ENCODE data around the gene PRDM5. TPM values are rescaled to one million over a fixed set of nuclear protein-coding genes. Genes with fewer than 3 reads are reported as not detected.

The PRDM5 gene
- polyA plus RNA-seq, 1 donor: 10.0 TPM

DNA sequence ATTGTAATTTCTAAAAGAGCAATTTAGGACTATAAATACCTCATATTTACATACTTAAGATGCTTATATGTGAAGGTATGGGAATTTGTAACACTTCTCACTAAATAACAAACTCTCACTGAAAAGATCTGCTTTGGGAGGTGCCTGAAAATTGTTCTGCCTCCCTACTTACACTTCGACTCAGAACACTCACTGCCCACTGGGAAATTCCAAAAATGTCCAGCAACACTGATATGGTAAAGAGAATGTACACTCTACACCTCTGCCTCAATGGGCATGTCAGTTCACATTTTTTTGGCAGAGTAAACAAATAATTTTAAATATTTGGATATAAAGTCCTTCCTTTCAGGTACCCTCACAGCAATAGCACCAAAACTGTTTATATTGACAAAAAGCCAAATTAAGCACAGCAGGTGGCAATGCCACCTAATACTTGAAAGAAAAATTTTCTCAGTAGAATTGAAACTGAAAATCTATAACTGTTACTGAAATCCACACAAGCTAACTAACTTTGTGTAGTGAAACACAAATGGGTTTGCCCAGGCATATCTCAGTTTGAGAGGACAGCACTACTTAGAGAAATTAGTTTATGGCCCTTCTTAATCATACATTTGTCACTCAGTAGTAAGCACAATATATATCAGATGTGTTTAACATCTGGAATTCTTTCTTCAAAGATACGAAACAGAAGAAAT, 67.1 kb downstream of the PRDM5 start:
- no peak for DNase-seq

DNA sequence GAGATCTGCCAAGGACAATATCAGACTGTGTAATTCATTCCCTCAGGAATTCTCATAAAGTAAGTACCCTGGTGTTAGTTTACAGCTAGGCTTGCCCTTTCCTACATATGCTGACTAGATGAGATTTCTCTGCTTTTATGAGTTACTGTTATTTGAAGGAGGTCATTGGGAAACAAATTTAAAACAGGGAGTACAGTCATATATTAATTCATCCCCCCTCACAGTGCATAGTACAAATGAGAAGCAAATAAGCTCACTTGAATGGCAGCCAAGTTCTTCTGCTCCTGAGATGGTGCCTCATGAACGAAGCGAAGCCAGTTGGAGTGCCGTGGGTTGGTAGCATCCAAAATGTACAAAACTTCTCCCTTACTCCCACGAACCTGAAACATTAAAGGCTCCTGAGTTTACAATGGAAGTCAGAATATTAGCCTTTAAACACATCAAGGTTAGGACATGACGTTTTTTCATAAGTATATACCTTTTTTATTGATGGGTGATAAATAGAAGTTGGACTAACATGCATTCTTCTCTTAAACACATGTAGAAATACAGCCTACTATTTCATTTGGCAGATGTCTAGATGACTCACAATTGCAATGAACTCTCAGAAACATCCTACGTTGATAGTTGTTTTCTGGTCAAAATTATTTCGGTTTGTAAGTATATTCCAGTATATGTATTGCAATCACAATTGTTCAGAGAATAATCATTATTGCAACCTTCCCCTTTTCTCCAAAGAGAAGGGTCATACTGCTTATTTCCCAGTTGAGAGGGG, 69.2 kb downstream of the PRDM5 start:
- DNase-seq: no peak

DNA sequence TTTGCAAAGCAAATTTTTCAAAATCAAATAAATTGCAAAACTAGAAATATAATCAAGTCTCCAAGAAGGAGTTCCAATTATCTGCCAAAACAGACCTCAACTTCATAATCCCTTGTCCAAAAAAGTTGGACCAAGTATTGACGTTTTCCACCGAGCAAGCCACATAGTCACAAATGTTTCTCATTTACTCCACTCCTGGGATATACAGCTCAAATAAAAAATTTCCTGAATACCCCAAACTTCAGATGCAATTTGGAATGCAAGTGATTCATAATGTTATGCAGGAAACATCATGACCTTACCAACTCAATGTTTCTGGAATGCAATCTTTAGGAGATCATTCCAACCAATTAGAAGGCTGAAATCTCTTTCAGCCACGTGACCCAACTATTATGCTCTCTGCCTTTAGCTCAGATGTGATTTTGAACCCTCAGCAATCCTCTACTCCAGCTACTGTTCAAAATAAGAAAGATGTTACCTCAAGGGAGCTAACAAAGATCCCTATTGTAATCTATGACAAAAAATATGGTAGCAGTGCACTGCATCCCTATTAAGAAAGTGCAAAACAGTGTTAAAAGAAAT, 72.4 kb downstream of the PRDM5 start:
- no peak for DNase-seq

DNA sequence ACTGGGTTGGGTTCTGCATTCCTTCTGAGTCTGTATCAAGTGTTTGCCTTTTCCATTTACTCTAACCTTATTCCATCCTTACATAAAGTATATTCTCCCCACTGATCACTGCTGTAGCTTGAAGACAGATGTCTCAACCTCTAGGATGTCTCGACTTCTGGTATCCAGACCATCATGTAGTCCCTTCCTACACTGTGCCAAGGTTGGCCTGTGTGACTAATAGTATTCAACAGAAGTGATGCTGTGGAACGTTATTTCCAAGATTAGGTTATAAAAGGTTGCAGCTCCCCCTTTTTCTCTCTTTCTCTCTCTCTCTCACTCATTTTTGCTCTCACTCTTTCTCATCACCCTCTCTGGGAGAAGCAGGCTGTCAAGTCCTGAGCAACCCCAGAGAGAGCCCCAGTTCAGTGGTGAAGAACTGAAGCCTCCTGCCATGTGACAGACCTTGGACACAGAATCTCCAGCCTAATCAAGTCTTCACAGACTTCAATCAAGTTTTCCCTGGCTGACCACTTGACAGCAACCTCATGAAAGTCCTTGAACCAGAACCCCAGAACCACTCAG, 75.4 kb downstream of the PRDM5 start:
- DNase-seq: no peak

DNA sequence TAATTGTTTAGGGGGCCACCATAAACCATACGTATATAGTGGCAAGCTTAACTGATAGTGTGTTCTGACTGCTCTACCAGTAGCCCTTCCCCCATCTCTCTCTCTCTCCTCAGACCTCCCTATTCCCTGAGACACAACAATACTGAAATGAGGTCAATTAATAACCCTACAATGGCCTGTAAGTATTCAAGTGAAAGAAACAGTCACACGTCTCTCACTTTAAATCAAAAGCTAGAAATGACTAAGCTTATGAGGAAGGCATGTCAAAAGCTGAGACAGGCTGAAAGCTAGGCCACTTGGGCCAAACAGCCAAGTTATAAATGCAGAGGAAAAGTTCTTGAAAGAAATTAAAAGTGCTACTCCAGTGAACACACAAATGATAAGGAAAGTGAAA, 78.0 kb downstream of the PRDM5 start:
- DNase-seq: no peak

DNA sequence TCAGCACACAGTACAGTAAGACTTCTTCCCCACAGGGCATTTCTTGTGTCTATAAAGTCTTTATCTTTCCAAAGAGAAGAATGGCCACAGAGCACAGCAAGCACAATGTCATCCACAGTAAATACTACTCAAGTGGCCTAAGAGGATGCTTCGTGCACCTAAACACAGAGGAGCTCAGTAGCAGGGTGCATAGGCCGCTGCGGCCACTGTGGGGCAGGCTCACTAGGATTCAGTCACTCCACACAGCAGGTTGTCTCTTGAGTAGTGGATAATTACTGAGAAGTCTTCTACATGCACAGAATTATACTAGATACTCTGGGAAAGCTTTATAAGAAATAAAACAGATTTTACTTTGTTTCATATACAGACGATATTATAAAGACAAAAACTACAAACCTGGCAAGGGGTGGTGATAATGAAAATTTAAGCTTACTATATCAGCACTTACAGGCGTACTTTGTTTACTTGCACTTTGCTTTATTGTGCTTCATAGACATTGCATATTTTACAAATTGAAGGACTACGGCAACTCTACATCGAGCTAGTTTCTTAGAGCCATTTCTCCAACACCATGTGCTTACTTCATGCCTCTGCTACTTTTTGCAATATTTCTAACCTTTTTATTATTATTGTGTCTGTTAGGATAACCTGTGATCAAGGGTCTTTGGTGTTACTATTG, 78.5 kb downstream of the PRDM5 start:
- DNase-seq: no peak

DNA sequence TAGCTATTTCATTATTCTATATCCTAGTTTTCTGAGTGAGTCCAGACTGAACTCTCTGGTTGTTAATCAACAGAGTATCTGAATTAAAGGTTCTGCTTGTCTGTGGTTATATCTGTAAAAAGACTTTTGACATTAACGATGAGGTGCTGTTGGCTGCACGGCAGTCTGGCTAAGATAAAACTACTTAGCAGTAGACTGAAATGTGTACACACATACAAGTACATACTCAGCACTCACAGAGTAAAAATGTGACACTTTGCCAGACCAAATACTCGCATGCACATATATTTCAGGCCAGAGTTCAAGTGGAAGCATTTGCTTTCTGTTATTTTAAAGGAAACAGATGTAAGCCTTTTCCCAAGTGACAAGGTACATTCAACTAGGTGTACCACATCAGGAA, 80.5 kb downstream of the PRDM5 start:
- DNase-seq: no peak

DNA sequence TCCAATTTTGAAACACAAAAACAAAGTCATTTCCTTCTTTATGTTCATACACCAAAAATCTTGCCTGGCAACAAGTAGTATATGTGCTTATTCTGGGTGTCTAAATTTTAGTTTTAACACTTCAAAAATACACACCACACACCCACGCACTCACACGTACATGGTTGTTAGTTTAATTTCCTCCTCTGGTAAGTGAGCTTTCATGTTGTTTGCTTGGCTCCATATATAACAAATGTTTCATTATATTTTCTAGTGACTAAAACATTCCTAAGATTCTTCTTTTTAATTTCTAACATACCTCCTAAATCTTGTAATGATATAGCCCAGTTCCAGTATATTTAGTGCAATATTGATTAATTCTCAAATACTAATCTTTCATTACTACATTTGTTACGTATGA, 80.9 kb downstream of the PRDM5 start:
- DNase-seq: no peak

DNA sequence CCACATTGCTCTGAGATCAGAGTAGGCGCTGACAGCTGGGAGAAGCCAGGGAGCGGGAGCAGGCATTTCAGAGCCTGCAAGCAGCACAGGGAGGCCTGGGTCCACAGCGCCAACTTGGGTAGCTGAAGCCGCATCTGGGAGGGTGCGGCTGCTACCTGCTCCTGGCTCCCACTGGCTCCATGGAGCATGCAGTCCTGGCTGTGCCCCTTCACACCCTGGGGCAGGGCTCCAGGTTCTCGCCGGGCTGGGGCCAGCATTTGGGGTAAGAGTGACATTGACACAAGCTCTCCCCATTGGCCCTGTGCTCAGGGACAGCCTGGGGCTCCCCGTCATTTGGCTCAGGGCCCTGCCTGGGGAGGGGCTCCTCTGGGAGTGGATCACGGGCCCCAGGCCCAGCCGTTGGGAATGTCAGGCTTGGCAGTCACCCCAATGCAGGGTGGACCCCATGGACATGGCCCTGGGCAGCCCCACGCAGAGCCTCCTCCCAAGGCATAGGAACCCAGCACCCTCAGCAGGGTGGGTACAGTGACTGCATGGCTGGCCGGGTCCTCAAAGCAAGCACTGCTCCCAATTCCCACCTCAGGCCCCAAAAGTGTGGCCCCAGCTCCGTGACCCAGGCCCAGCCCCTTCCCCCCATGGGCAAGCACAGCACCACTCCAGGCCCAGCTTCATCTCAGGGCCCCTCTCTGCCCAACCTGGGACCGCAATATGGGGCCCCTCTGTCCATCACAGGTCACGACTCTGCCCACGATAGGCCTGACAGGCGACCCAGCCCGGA, 82.4 kb downstream of the PRDM5 start:
- DNase-seq: no peak

DNA sequence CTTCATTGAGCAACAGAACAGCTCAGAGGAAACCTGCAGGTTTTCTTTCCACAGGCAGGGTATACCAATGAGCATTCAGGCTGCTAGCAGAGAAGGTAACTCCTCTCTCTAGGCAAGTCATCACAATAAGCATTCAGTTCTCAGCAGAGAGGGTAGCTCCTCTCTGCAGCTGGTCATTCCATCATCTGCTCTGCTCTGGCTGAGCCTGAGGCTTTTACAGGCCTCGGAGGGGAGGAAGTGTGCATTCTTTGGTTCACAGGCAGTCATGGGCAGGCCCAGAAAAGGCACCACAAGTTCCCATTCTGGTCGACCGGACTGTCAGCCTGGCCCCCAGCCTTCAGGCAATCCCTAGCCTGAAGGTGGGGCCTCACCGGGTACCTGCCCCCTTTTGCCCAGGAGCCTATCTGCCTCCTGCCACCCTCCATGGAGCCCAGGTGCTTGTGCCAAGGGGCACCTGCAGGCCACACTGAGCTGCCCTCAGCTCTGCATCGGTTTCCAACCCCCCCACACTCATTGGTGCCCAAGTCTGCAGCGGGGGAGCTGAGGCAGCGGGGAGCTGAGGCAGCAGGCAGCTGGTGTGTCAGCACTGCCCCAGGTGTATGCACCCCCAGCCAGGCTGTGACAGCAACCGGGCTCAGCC, 83.1 kb downstream of the PRDM5 start:
- DNase-seq: no peak

DNA sequence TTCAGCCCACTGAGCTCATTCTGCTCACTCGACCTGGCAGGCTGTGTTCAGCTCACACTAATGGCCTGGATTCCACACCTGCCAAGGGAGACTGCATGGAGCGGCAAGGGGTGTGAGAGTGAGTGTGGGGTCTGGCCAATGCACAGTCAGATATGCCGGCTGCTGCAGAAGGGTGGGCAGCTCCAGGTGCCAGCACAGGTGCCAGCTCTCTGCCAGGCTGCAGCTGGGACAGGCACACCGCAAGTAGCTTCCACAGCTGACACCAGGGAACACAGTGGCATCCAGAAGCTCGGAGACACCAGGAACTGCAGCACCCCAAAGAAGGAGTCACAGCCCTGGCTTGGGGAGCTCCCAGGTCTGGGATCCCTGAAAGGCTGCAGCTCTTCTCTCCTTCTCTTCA, 83.7 kb downstream of the PRDM5 start:
- no peak for DNase-seq

DNA sequence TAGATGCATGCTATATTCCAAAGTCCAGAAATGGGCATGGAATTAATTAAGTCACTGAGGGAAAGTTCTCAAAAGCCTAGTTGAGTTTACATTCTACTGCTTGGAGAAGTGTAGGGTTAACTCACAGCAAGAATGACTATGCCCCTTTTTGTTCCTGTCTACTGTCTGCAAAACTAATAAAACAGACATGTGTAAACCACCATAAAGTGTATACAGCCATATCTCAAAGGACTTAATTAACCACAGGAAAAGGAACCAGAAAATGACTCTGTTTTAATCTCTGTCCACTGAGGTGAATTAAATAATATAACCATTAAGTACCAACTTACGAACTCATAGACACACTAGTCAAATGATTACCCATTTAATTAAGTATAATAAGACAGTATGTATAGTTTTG, 84.9 kb downstream of the PRDM5 start:
- DNase-seq: no peak

DNA sequence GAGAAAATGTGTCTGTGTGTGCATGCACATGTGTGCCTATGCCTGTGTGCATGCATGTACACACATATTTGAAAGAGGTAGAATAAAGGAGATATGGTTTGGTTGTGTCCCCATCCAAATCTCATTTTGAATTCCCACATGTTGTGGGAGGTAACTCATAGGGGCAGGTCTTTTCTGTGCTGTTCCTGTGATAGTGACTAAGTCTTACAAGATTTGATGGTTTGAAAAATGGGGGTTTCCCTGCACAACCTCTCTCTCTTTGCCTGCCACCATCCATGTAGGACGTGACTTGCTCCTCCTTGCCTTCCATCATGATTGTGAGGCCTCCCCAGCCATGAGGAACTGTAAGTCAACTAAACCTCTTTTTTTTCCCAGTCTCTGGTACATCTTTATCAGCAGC, 87.2 kb downstream of the PRDM5 start:
- no peak for DNase-seq

DNA sequence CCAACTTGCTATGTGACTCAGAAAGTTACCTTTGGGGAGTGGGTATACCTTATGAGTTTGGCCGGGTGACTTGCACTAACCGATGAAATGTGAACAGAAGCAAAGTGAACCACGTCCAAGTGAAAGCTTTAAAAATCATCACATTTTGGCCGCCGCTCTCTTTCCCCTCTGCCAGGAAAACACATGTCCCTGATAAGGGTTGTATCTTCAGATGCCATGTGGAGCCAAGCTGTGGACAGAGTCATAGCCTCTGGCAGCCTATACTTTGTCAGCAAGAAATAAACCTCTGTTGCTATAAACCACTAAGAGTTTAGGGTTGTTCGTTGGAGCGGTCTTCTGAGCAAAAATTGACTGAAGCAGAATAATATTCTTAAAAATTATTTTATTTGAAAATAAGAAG, 92.3 kb downstream of the PRDM5 start:
- DNase-seq: no peak

DNA sequence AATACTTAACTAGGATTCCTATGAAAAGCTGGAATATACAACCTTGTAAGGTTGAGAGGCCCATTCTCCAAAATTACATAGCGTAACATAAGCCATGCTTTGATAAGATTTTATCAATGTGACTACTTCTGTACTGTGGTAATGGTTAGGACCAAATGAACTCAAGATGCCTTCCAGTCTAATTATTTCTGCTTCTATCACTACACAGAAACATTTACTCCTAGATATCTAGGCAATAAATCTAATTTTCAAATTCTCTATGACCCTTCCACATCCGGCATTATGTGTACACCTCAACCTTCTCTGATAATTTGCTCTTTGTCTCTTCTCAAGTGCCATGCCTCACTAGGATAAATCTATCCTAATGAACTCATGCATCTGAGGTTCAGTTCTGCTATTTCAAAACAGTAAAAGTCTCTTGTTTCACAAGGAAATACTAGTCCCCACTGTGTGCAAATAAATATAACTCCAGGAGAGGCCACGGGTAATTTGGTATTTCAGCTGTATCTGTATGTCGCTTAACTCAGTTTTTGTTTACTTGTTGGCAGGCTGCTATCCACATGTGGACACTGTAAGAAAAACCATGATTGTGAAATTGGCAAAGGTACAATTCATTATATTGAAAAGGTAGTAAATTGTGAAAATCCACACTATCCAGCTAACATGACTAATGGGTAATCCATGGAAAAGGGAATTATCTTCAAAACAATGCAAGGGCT, 93.3 kb downstream of the PRDM5 start:
- no peak for DNase-seq

DNA sequence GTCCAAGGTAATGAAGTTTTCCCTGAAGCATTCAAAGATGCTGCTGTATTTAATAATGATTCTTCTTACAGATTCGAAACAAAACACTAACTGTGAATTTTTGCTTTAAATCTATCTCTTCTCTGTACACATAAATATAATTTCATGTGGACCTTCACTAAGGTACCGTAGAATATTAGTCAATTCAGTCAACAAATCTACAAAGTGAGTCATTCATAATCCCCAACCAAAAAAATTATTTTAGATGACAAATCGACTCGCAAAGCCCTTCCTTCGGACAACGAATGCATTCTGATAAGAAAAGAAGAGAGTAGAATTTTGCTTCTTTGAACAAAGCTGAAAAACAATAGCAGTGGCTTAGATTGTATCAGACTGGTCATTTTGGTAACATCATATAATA, 95.7 kb downstream of the PRDM5 start:
- DNase-seq: no peak

DNA sequence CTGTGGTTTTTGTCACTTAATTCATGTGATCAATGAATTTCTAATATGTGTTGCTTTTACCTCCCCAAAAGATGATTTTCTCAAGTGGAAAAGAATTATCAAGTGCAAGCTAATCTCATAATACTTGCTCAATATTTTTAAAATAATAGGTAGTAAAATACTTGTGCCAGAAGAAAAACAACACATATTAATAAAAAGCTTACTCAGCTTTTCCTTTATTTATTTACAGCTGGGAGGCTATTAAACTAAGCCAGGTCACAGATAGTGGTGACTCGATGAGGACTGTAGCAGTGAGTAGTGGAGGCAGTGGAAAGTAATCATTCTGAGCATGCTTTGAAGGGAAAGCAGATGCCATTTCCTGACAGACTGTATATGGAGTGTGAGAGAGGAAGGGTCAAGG, 96.1 kb downstream of the PRDM5 start:
- no peak for DNase-seq

DNA sequence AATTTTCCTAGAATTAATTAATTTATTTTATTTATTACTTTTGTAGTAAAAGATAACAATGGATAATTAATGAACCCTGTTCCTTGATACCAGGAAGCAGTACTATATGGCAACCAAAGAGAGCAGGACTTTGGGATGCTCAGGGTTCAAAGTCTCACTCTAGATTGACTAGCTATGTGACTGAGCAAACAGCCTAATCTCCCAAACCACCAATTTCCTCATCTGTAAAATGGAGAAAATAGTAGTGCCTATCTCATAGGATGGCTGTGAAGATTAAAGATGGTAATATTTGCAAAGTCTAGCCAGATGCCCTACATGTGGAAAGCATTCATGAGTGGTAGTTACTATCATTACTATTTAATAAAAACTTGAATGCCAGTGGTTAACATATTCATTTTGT, 97.6 kb downstream of the PRDM5 start:
- DNase-seq: no peak

DNA sequence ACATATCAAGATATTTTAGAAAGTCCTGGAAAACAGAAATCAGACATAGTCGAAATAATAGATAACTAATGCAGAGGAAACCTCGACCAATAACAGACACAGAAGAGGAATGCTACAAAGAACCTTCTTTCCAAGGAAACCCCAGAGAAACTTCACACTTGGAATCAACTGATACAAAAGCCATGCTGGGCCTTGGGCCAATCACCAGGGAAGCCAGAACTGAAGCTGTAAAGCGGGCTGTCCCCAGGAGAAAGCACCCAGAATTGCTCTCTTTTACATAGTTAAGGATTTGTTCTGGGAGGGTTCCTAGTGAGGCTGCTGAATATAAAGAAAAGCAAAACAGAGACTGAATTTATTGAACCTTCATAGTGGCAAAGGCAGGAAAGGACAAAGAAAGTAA, 100.5 kb downstream of the PRDM5 start:
- DNase-seq: no peak

DNA sequence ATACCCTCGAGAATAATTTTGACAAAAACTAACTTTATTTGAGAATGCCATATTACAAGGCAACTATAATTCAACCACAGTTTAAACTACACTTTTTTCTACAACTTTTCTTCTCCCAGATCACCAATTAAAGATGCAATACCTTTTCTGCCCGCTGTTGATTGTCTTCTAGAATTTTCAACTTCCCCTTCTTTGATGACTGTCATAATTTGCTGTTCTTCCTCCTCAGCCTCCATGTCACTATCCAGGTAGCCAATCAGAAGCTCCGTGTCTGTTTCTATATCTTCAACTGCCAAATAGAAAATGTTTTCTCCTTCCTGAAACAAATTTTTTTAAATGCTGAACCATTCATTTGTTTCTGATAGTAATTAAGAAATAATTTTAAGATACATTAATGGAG, 101.5 kb downstream of the PRDM5 start:
- DNase-seq: no peak

DNA sequence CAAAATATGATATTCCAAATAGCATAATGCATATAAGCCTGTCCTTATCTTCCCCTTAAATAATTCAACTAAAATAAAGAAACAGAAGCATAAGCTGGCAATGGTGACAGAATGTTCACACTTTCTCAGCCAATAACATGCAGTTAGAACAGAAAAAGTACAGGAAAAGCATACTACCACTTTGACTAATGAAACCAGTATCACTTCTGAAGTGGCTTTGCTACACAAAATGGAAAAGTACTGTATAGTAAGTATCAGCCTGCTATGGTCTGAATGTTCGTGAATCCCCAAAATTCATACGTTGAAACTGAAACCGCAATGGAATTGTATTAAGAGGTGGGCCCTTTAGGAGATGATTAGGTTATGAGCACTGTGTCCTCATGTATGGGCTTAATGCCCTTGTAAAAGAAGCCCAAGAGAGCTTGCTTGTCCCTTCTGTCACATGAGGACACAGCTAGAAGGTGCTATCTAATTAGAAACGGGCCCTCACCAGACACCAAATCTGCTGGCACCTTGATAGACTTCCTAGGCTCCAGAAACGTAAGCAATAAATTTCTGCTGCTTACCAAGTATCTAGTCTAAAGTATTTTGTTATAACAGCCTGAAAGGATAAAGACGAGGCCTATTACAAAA, 102.6 kb downstream of the PRDM5 start:
- DNase-seq: no peak

All from hindlimb muscle (tissue), 1 donor.